ELF-1 (cell line): ENCODE measurements around the gene DNAH8.

Source experiments
- DNase-seq: peaks from one replicate; pipeline ENCODE4 v3.0.0-alpha.2; 2016; ENCODE audit warnings: low read depth, low spot score

Gene DNAH8

GRCh38 chr6:39050453-39051112 lies 335.5 kb downstream of the DNAH8 start:
- no peak for DNase-seq

- DNase-seq = no peak
Measured at GRCh38 chr6:39051399-39052122, 336.4 kb downstream of the DNAH8 start.

- no peak for DNase-seq
Measured at GRCh38 chr6:39053016-39053624, 338.0 kb downstream of the DNAH8 start.

DNA sequence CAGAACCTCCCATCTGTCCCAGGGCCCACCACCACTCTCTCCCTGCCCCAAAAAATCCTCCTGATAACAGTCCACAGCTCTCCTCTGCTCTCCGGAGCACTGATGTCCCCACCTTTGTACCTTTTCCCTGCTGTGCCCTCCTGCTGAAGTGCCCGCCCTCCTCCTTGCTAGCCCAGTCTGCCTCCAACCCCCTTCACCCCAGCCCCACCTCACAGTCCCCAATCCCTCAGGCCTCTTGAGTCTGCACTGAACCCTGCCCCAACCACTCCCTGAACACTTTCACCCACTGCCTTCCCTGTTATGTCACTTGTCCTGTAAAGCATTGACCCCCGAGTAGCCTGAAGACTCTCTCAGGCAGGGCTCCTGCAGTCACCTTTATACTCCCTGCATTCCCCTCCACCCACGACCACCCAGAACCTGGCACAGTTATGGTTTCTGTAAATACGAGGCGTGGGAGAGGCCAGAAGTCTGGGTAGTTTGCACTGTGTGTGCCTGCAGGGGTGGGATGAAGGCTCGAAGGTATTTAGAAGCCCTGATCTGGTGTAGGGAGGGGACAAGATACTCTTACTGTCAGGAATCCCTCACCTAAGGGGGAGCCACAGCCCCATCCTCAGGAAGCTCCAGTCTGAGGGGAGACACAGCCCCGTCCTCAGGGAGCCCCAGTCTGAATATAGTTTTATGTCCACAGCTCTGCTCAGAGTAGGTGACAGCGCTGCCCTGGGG lies 338.9 kb downstream of the DNAH8 start:
- DNase-seq = no peak

- no peak for DNase-seq
Measured at GRCh38 chr6:39054577-39055142, 339.5 kb downstream of the DNAH8 start.

- no peak for DNase-seq
Measured at GRCh38 chr6:39055661-39056060, 340.6 kb downstream of the DNAH8 start.

DNA sequence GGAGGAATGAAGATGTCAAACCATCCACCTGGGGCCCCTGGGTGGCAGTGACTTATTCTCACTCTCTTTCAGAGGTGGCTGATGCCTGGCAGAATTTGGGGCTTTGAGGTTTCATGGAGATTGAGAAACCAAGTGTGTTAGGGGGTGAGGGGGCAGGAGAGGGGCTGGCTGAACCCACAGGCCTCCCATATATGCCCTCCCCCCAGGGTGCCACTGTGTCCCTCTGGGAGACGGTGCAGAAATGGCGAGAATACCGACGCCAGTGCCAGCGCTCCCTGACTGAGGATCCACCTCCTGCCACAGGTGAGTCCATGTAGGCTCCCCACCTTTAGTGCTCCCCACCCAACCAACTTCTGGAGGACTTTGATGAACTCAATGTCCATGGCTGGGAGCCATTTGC lies 341.1 kb downstream of the DNAH8 start:
- no peak for DNase-seq

DNA sequence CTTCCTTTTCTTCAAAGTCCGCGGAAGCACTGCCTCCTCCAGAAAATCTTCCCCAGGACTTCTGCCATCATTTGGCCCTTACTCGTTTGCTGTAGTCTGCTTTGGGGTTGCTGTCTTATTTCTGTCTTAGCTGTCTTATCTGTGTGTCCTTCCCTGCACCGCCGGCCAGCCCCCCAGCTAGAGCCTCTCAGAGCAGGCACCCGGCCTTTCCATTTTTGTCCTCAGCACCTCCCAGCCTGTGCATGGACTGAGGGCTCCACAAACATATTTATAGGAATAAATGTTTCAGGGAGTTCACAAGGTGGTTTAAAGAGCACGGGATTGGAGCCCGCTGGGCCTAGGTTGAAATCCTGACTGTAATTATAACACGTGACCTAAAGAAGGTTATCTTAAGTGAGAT lies 341.6 kb downstream of the DNAH8 start:
- DNase-seq = no peak

DNA sequence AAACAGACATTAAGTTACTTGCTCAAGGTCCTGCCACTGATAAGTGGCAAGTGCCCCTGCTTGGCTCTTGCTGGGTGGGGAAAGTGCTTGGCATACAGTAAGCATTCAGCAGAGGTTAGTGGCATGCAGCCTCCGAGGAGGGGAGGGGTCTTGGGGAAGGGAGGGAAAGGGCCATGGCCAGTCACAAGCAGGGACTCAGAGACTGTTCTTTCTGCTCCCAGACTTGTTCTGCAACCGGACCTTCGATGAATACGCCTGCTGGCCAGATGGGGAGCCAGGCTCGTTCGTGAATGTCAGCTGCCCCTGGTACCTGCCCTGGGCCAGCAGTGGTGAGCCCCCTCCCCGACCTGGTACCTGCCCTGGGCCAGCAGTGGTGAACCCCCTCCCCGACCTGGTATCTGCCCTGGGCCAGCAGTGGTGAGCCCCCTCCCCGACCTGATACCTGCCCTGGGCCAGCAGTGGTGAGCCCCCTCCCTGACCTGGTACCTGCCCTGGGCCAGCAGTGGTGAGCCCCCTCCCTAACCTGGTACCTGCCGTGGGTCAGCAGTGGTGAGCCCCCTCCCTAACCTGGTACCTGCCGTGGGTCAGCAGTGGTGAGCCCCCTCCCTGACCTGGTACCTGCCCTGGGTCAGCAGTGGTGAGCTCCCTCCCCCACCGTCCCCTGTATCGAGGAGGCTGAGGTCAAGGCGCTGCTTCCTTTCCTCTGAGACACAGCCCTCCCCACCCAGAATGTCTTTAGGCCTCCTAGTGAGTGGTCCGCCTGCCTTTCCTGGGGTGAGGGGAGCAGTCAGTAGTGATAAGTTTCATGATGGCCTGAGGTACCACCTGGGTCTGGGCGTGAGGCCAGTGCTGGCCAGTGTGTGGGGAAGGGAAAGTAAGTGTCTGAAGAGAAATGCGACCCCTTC lies 342.4 kb downstream of the DNAH8 start:
- no peak for DNase-seq

DNA sequence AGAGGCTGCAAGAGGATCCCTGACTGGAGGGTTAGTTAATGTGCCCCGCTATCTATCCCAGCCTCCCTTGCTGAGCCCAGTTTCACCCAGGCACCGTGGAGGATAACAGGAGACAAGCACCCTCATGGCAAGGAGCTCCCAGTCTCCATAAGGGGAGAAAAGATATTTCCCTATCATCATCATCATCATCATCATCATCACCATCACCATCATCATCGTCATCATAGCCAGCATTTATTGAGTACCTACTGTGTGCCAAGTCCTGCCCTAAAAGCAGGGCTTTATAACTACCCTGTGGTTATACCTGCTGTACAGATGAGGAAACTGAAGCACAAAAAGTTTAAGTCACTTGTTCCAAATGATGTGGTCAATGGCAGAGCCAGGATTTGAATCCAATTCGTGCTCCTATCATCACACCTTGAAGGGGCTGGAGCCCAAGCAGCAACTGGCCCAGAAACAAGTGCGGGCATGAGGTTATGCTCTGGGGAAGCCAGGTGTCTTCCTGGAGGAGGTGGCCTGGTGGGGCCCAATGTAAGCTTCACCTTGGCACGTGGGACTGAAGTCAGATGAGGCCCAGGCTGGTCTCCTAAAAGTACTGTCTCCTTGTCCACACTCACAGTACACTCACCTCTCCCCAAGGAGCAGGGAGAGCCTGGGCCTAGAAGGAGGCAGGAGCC lies 343.5 kb downstream of the DNAH8 start:
- DNase-seq = no peak

DNA sequence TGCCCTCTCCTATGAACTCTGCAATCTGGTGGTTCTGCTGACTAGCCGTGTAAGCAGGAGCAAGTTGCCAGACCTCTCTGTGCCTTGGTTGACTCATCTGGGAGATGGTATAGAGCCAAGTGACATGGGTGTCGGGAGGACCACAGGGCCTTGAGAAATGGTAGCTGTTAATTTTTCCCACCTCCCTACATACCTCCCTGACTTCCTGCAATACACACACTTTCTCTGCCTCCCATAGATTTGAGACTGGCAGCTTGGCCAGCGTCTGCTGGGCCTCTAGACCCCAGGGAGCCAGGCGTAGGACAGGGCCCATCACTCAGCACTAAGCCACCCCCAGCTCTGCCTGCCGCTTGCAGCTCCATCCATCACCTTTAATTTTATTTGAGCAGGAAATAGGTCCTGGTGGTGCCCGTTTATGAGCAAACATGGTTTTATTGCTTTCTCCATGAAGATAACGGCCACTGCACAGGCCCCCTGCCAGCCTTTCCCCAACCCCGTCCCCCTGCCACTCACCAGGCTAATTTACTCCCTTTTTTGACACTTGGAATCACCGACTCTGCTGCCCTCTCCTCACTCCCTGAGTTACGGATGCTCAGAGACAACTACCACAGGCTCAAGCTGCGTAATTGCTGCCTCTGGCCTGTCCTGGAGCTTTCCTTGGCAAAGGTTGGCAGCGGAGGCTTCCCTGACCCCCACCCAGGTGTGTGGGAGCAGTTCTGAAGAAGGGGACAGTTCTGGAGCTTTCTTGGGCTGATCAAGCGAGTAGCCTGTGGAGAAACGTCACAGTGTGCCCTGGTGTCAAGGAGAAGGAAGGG lies 344.6 kb downstream of the DNAH8 start:
- DNase-seq = no peak

DNA sequence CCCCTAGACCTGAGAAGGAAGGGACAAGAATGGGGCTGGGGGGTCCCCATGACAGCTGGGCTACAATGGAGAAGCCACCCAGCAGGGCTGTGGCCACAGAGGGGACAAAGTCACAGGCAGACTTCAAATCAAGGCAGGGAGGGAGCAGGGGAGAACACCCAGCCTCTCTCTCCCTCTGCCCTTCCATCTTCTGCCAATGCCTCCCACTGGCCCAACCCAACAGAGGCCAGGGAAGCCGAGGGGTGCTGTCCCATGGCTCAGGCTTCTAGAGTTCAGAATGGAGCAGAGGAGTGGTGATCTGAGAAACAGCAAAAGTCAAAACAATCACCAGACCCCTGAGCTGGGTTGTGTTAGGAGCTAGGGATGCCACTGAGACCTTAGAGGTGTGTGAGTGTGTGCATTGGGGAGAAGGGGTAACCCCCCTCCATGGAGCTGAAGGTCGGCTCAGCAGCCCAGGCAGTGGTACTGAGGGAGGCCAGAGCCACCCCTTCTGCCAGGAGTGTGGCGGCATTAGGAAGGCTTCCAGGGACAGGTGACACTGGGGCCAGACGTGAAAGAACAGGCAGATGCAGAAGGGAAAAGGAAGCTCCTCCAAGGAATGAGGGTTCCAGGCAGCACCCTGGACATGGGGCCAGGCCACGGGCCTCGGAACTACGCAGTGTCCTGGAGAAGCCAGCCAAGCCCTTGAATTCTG lies 345.5 kb downstream of the DNAH8 start:
- DNase-seq = no peak

GRCh38 chr6:39061182-39061581 lies 346.1 kb downstream of the DNAH8 start:
- no peak for DNase-seq

DNA sequence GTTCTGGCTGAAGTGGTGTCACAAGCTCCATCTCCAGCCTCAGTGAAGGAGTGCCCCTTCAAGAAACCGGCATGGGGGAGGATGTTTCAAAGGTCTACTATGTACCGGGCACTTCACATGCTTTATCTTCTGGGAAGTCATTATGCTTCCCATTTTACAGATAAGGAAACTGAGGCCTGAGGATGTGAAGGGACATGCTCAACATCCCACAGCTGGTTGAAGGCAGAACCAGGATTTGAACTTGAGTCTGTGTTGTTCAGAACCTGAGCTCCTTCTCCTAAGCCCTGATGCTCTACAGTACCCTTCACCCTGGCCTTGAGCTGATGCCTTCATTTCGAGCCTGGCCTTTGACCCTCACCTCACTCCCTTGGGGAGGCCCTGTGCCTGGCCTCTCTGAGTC lies 346.5 kb downstream of the DNAH8 start:
- DNase-seq = no peak

GRCh38 chr6:39062014-39062740 lies 347.1 kb downstream of the DNAH8 start:
- no peak for DNase-seq

GRCh38 chr6:39063526-39063925 lies 348.4 kb downstream of the DNAH8 start:
- DNase-seq = no peak

GRCh38 chr6:39065561-39065960 lies 350.4 kb downstream of the DNAH8 start:
- DNase-seq = no peak

GRCh38 chr6:39068391-39068790 lies 353.3 kb downstream of the DNAH8 start:
- DNase-seq = no peak
